HEK293 (cell line): ENCODE data around the gene S100PBP.
A peak's percentile ranks its signal among the peaks of the same experiment; 100 is the strongest.

ENCODE experiments used
- GLIS1 ChIP-seq: fragments of 450-650 bp; formaldehyde crosslinking; IDR thresholded peaks from 2 replicates; pipeline ENCODE4 v1.5.1; 2016; ENCODE audit warnings: missing biosample characterization, missing genetic modification characterization
- GLIS2 ChIP-seq: fragments of 450-650 bp; formaldehyde crosslinking; IDR thresholded peaks from 2 replicates; pipeline ENCODE4 v1.5.1; 2016; ENCODE audit warnings: missing biosample characterization, missing genetic modification characterization
- KLF1 ChIP-seq: fragments of 450-650 bp; formaldehyde crosslinking; IDR thresholded peaks from 2 replicates; pipeline ENCODE4 v1.5.1; 2016; ENCODE audit warnings: missing biosample characterization, missing genetic modification characterization
- KLF16 ChIP-seq: fragments of 450-650 bp; formaldehyde crosslinking; IDR thresholded peaks from 2 replicates; pipeline ENCODE4 v1.5.1; 2017; ENCODE audit warnings: missing biosample characterization, missing genetic modification characterization
- MEIS1 ChIP-seq: sonication (generic); formaldehyde crosslinking; IDR thresholded peaks from 2 replicates; pipeline ENCODE4 v1.8.1; 2022; ENCODE audit warnings: missing genetic modification reagents, mild to moderate bottlenecking, borderline replicate concordance
- MYNN ChIP-seq: fragments of 450-650 bp; formaldehyde crosslinking; IDR thresholded peaks from 2 replicates; pipeline ENCODE4 v1.5.1; 2016; ENCODE audit warnings: missing biosample characterization, missing genetic modification characterization, borderline replicate concordance
- SCRT2 ChIP-seq: fragments of 450-650 bp; formaldehyde crosslinking; IDR thresholded peaks from 2 replicates; pipeline ENCODE4 v1.5.1; 2016; ENCODE audit warnings: missing biosample characterization, missing genetic modification characterization
- YY1 ChIP-seq: fragments of 450-650 bp; formaldehyde crosslinking; IDR thresholded peaks from 2 replicates; pipeline ENCODE4 v1.5.1; 2018; ENCODE audit warnings: missing biosample characterization, missing genetic modification characterization
- ZFP3 ChIP-seq: fragments of 450-650 bp; formaldehyde crosslinking; IDR thresholded peaks from 2 replicates; pipeline ENCODE4 v1.5.1; 2016; ENCODE audit warnings: low read depth, missing biosample characterization, missing genetic modification characterization
- ZFP41 ChIP-seq: fragments of 450-650 bp; formaldehyde crosslinking; IDR thresholded peaks from 2 replicates; pipeline ENCODE4 v1.5.1; 2016; ENCODE audit warnings: missing biosample characterization, missing genetic modification characterization, borderline replicate concordance
- ZFP69B ChIP-seq: fragments of 450-650 bp; formaldehyde crosslinking; IDR thresholded peaks from 2 replicates; pipeline ENCODE4 v1.5.1; 2016; ENCODE audit warnings: missing biosample characterization, missing genetic modification characterization
- ZIC2 ChIP-seq: fragments of 450-650 bp; formaldehyde crosslinking; IDR thresholded peaks from 2 replicates; pipeline ENCODE4 v1.5.1; 2016; ENCODE audit warnings: missing biosample characterization, missing genetic modification characterization
- ZNF10 ChIP-seq: fragments of 450-650 bp; formaldehyde crosslinking; IDR thresholded peaks from 2 replicates; pipeline ENCODE4 v1.5.1; 2017; ENCODE audit warnings: missing biosample characterization, missing genetic modification characterization
- ZNF138 ChIP-seq: fragments of 450-650 bp; formaldehyde crosslinking; IDR thresholded peaks from 2 replicates; pipeline ENCODE4 v1.5.1; 2016; ENCODE audit warnings: missing biosample characterization, missing genetic modification characterization, borderline replicate concordance
- ZNF157 ChIP-seq: fragments of 450-650 bp; formaldehyde crosslinking; IDR thresholded peaks from 2 replicates; pipeline ENCODE4 v1.5.1; 2016; ENCODE audit warnings: missing biosample characterization, missing genetic modification characterization
- ZNF175 ChIP-seq: fragments of 450-650 bp; formaldehyde crosslinking; IDR thresholded peaks from 2 replicates; pipeline ENCODE4 v1.5.1; 2016; ENCODE audit warnings: missing biosample characterization, missing genetic modification characterization
- ZNF2 ChIP-seq: fragments of 450-650 bp; formaldehyde crosslinking; IDR thresholded peaks from 2 replicates; pipeline ENCODE4 v1.5.1; 2016; ENCODE audit warnings: missing biosample characterization, missing genetic modification characterization
- ZNF214 ChIP-seq: fragments of 450-650 bp; formaldehyde crosslinking; IDR thresholded peaks from 2 replicates; pipeline ENCODE4 v1.5.1; 2017; ENCODE audit warnings: missing biosample characterization, mild to moderate bottlenecking, missing genetic modification characterization, borderline replicate concordance
- ZNF221 ChIP-seq: fragments of 450-650 bp; formaldehyde crosslinking; IDR thresholded peaks from 2 replicates; pipeline ENCODE4 v1.5.1; 2017; ENCODE audit warnings: missing biosample characterization, missing genetic modification characterization, borderline replicate concordance
- ZNF302 ChIP-seq: fragments of 450-650 bp; formaldehyde crosslinking; IDR thresholded peaks from 2 replicates; pipeline ENCODE4 v1.5.1; 2016; ENCODE audit warnings: missing biosample characterization, missing genetic modification characterization, low read depth
- ZNF423 ChIP-seq: fragments of 450-650 bp; formaldehyde crosslinking; IDR thresholded peaks from 2 replicates; pipeline ENCODE4 v1.5.1; 2016; ENCODE audit warnings: missing biosample characterization, missing genetic modification characterization
- ZNF558 ChIP-seq: fragments of 450-650 bp; formaldehyde crosslinking; IDR thresholded peaks from 2 replicates; pipeline ENCODE4 v1.5.1; 2016; ENCODE audit warnings: missing biosample characterization, missing genetic modification characterization
- ZNF580 ChIP-seq: fragments of 450-650 bp; formaldehyde crosslinking; IDR thresholded peaks from 2 replicates; pipeline ENCODE4 v1.5.1; 2016; ENCODE audit warnings: missing biosample characterization, missing genetic modification characterization
- ZNF596 ChIP-seq: fragments of 450-650 bp; IDR thresholded peaks from 2 replicates; pipeline ENCODE4 v1.5.0; 2018; ENCODE audit warnings: missing biosample characterization, mild to moderate bottlenecking, missing genetic modification characterization, moderate library complexity
- ZNF664 ChIP-seq: fragments of 450-650 bp; formaldehyde crosslinking; IDR thresholded peaks from 2 replicates; pipeline ENCODE4 v1.5.1; 2016; ENCODE audit warnings: missing biosample characterization, missing genetic modification characterization
- ZNF768 ChIP-seq: fragments of 450-650 bp; formaldehyde crosslinking; IDR thresholded peaks from 2 replicates; pipeline ENCODE4 v1.5.1; 2018; ENCODE audit warnings: missing biosample characterization, mild to moderate bottlenecking, missing genetic modification characterization
- ZNF777 ChIP-seq: fragments of 450-650 bp; formaldehyde crosslinking; IDR thresholded peaks from 2 replicates; pipeline ENCODE4 v1.5.1; 2017; ENCODE audit warnings: missing biosample characterization, missing genetic modification characterization, borderline replicate concordance
- ZNF830 ChIP-seq: fragments of 450-650 bp; IDR thresholded peaks from 2 replicates; pipeline ENCODE4 v1.5.0; 2018; ENCODE audit warnings: missing biosample characterization, missing genetic modification characterization, low read depth, mild to moderate bottlenecking, moderate library complexity
- ZSCAN23 ChIP-seq: fragments of 450-650 bp; formaldehyde crosslinking; IDR thresholded peaks from 2 replicates; pipeline ENCODE4 v1.5.1; 2016; ENCODE audit warnings: missing biosample characterization, missing genetic modification characterization
- TF ChIP-seq, protein P1 (sequence below): fragments of 450-650 bp; formaldehyde crosslinking; IDR thresholded peaks from 2 replicates; pipeline ENCODE4 v1.5.1; 2016; ENCODE audit warnings: missing biosample characterization, missing genetic modification characterization, low read depth
- TF ChIP-seq, protein P2 (sequence below): fragments of 450-650 bp; formaldehyde crosslinking; IDR thresholded peaks from 2 replicates; pipeline ENCODE4 v1.5.0; 2017; ENCODE audit warnings: missing biosample characterization, missing genetic modification characterization, borderline replicate concordance
- TF ChIP-seq, protein P3 (sequence below): IDR thresholded peaks from 2 replicates; pipeline ENCODE4 v1.6.1; 2011; ENCODE audit warnings: mild to moderate bottlenecking, low read depth, low read length, borderline replicate concordance
- TF ChIP-seq, protein P4 (sequence below): fragments of 450-650 bp; formaldehyde crosslinking; IDR thresholded peaks from 2 replicates; pipeline ENCODE4 v1.5.1; 2016; ENCODE audit warnings: missing biosample characterization, missing genetic modification characterization, borderline replicate concordance

Gene S100PBP

DNA sequence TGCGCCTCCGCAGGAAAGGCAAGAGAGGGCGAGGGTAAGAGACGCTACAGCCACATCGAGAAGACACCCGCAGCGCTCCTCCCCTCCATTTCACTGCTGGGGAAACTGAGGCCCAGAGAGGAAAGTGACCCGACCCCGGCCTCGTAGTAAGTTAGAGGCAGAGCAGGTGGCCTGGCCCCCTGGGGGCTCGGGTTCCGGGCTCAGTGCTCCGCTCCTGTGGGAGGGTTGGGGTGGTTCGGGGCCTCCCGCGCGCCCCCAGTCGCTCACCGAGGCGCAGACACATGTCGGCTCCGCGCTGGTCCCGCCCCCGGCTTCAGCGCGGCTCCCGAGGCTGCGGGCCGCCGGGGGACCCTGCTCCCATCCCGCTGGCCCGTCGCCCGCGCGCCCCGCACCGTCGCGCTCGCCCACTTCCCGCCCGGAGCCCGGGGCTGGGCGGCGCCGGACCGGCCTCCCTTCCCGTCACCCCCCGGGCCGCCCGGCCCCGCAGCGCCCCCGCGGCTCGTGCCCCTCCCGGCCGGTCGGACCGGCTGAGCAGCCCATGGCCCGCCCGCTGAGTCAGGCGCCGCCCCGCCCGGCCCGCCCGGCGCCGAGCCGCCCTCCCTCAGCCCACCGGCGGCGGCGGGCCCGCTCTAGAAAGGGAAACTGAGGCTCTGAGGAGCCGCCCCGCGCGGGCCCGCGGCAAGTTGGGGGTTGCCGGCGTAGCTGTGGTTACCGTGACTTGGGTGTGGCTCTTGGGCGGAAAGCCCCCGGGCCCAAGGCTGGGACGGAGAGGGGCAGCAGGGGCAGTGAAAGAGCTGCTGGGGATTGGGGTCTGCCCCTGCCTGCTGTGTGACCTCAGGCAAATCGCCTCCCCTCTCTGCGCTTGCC, 83.7 kb downstream of the S100PBP start, which contains the start of gene TMEM54 (continued):
- TF ChIP-seq, protein P1, sequence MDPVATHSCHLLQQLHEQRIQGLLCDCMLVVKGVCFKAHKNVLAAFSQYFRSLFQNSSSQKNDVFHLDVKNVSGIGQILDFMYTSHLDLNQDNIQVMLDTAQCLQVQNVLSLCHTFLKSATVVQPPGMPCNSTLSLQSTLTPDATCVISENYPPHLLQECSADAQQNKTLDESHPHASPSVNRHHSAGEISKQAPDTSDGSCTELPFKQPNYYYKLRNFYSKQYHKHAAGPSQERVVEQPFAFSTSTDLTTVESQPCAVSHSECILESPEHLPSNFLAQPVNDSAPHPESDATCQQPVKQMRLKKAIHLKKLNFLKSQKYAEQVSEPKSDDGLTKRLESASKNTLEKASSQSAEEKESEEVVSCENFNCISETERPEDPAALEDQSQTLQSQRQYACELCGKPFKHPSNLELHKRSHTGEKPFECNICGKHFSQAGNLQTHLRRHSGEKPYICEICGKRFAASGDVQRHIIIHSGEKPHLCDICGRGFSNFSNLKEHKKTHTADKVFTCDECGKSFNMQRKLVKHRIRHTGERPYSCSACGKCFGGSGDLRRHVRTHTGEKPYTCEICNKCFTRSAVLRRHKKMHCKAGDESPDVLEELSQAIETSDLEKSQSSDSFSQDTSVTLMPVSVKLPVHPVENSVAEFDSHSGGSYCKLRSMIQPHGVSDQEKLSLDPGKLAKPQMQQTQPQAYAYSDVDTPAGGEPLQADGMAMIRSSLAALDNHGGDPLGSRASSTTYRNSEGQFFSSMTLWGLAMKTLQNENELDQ (tag by site-specific recombination) = no peak
- TF ChIP-seq ZNF302 (tag by site-specific recombination) (no peak), KLF1 (tag by site-specific recombination) (peak; percentile 40; the same call in 1 of the 2 replicates), GLIS2 (tag by site-specific recombination) (no peak; the same call in 1 of the 2 replicates), ZIC2 (tag by site-specific recombination) (peak; percentile 20; the same call in 1 of the 2 replicates), ZNF138 (tag by site-specific recombination) (no peak), ZNF423 (tag by site-specific recombination) (no peak), KLF16 (no peak), GLIS1 (tag by site-specific recombination) (peak; percentile 66; the same call in 1 of the 2 replicates), ZNF596 (no peak), YY1 (tag by site-specific recombination) (no peak), MYNN (no peak), ZNF157 (tag by site-specific recombination) (no peak), ZSCAN23 (tag by site-specific recombination) (no peak), SCRT2 (tag by site-specific recombination) (no peak), ZFP69B (no peak), ZNF558 (tag by site-specific recombination) (no peak), ZFP41 (tag by site-specific recombination) (no peak), ZNF175 (tag by site-specific recombination) (no peak), ZNF768 (tag by site-specific recombination) (peak; percentile 86; the same call in 1 of the 2 replicates), ZNF830 (tag by site-specific recombination) (no peak), ZNF664 (tag by site-specific recombination) (no peak), ZFP3 (tag by site-specific recombination) (no peak), ZNF2 (no peak), ZNF214 (tag by site-specific recombination) (no peak), MEIS1 (CRISPR knock-in tag) (no peak), ZNF777 (tag by site-specific recombination) (0 out of 2 replicates have a peak, but pooled peaks have one; percentile 24), ZNF10 (tag by site-specific recombination) (no peak), ZNF221 (tag by site-specific recombination) (no peak), ZNF580 (tag by site-specific recombination) (0 out of 2 replicates have a peak, but pooled peaks have one; percentile 15)
- TF ChIP-seq, protein P2, sequence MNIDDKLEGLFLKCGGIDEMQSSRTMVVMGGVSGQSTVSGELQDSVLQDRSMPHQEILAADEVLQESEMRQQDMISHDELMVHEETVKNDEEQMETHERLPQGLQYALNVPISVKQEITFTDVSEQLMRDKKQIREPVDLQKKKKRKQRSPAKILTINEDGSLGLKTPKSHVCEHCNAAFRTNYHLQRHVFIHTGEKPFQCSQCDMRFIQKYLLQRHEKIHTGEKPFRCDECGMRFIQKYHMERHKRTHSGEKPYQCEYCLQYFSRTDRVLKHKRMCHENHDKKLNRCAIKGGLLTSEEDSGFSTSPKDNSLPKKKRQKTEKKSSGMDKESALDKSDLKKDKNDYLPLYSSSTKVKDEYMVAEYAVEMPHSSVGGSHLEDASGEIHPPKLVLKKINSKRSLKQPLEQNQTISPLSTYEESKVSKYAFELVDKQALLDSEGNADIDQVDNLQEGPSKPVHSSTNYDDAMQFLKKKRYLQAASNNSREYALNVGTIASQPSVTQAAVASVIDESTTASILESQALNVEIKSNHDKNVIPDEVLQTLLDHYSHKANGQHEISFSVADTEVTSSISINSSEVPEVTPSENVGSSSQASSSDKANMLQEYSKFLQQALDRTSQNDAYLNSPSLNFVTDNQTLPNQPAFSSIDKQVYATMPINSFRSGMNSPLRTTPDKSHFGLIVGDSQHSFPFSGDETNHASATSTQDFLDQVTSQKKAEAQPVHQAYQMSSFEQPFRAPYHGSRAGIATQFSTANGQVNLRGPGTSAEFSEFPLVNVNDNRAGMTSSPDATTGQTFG (tag by site-specific recombination) = no peak
- TF ChIP-seq, protein P3, sequence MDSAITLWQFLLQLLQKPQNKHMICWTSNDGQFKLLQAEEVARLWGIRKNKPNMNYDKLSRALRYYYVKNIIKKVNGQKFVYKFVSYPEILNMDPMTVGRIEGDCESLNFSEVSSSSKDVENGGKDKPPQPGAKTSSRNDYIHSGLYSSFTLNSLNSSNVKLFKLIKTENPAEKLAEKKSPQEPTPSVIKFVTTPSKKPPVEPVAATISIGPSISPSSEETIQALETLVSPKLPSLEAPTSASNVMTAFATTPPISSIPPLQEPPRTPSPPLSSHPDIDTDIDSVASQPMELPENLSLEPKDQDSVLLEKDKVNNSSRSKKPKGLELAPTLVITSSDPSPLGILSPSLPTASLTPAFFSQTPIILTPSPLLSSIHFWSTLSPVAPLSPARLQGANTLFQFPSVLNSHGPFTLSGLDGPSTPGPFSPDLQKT = no peak
- TF ChIP-seq, protein P4, sequence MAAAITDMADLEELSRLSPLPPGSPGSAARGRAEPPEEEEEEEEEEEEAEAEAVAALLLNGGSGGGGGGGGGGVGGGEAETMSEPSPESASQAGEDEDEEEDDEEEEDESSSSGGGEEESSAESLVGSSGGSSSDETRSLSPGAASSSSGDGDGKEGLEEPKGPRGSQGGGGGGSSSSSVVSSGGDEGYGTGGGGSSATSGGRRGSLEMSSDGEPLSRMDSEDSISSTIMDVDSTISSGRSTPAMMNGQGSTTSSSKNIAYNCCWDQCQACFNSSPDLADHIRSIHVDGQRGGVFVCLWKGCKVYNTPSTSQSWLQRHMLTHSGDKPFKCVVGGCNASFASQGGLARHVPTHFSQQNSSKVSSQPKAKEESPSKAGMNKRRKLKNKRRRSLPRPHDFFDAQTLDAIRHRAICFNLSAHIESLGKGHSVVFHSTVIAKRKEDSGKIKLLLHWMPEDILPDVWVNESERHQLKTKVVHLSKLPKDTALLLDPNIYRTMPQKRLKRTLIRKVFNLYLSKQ = no peak
